Vagina (tissue), 2 donors: Measurements from ENCODE around the gene UGGT1.

Source experiments
- POLR2A ChIP-seq, 2 donors: fragments of 450-650 bp; IDR thresholded peaks; one replicate each; pipeline ENCODE4 v1.6.1; 2017; ENCODE audit warnings: antibody characterized with exemption in 2 of 2, mild to moderate bottlenecking in 2 of 2, moderate library complexity in 2 of 2
- POLR2AphosphoS5 ChIP-seq, 2 donors: sonication (generic); formaldehyde crosslinking; IDR thresholded peaks; one replicate each; pipeline ENCODE4 v1.9.0; 2017; ENCODE audit warnings: antibody characterized with exemption in 2 of 2, mild to moderate bottlenecking in 2 of 2, low read depth in 1 of 2; ENCODE audit not compliant: insufficient read depth in 1 of 2
- TF ChIP-seq, protein P1 (sequence below), 3 experiments: fragments of 450-650 bp in 2 of 3; fragments of 200-600 bp in 1 of 3; sonication (generic) in 1 of 3; IDR thresholded peaks; one replicate each; pipeline ENCODE4 v1.5.1; 2017 to 2019; ENCODE audit warnings: antibody characterized with exemption in 3 of 3, mild to moderate bottlenecking in 2 of 3, moderate library complexity in 2 of 3

- TF ChIP-seq POLR2AphosphoS5 (IDR thresholded peaks at IDR 0.05; ENCODE audit: insufficient read depth in 1 of 2, low read depth in 1 of 2) (no peak), POLR2A (IDR thresholded peaks at IDR 0.05) (no peak)
- TF ChIP-seq, protein P1, sequence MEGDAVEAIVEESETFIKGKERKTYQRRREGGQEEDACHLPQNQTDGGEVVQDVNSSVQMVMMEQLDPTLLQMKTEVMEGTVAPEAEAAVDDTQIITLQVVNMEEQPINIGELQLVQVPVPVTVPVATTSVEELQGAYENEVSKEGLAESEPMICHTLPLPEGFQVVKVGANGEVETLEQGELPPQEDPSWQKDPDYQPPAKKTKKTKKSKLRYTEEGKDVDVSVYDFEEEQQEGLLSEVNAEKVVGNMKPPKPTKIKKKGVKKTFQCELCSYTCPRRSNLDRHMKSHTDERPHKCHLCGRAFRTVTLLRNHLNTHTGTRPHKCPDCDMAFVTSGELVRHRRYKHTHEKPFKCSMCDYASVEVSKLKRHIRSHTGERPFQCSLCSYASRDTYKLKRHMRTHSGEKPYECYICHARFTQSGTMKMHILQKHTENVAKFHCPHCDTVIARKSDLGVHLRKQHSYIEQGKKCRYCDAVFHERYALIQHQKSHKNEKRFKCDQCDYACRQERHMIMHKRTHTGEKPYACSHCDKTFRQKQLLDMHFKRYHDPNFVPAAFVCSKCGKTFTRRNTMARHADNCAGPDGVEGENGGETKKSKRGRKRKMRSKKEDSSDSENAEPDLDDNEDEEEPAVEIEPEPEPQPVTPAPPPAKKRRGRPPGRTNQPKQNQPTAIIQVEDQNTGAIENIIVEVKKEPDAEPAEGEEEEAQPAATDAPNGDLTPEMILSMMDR (IDR thresholded peaks at IDR 0.05): no peak
Measured at GRCh38 chr2:128064353-128064752, 26.6 kb upstream of the UGGT1 start.
